Measurements from ENCODE around the gene LMX1B.
"Not testable (repeated sequence)": the region's sequence is repeated elsewhere in the genome, so short reads cannot be mapped to it uniquely, and the experiment has no call there.

The LMX1B gene

DNA sequence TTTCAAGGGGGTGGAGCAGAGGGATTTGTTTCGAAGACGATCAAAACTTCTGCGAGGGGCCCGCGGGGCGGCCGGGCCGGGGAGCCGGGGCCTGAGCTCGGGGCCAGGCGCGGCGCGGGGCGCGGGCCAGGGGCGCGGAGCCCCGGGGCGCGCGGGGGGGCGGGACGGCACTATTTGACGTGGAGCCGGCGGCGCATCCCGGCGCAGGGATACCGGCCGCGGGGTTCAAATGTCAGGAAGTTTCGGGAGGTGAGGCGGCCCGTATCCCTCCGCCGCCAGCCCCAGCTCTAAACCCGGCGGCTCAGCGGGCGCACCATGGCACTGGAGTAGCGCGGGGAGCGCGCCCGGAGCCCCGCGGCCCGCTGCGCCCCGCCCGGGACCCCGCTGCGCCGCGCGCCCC is at the start of gene LMX1B:
Gene LMX1B (plus strand): TSS at position 278 of the 400 bp plus-strand sequence. CDS start 522 bp downstream, outside the sequence.
- peak; percentile 68 for DNase-seq
- in situ Hi-C loops (cut with HindIII; ENCODE audit: low pct_ligation_motif_present, low pct_unique_long_range_greater_than_20kb, low sequenced_read_pairs) = no loop called here

DNA sequence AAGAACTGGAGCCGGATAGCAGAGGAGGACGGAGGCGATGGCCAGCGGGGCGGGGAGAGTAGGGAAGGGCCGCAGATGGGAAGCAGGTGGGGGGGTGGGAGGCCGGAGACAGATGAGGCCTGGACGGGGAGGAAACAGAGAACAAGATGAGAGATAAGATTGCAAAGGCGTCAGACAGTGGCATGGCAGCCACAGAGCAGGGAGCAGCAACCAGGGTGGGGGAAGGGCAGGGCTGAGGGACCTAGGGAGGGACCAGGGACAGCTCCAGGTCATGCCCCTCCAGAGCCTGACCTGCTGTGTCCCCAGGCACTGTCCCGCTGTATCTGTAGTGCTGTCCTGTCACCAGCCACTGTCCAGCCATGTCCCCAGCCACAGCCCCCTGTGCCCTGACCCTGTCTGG is 49.6 kb upstream of the LMX1B start:
- in situ Hi-C loops (cut with HindIII; ENCODE audit: low pct_ligation_motif_present, low pct_unique_long_range_greater_than_20kb, low sequenced_read_pairs) = no loop called here

DNA sequence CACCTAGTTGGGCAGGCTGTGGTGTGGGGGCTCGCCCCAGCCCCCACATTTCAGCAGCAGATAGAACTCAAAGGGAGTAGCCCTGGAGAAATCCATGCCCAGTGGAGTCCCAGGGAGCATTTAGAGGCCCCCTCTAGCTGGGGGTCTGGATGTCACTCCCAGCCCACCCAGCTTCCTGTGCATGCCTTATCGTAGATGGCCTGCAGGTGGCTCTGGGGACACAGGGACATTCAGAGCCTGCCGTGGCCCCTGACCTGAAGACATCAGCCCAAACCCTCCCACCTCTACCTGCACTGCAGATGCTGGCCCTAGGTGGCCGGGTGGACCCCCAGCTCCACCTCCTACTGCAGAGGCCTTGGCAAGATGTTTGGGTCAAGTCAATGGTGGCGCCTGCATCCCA is 49.0 kb upstream of the LMX1B start:
- no peak for DNase-seq
- in situ Hi-C loops (cut with HindIII; ENCODE audit: low pct_ligation_motif_present, low pct_unique_long_range_greater_than_20kb, low sequenced_read_pairs) = no loop called here

More for the DNA sequence above, 49.6 kb upstream of the LMX1B start:
- DNase-seq = no peak

DNA sequence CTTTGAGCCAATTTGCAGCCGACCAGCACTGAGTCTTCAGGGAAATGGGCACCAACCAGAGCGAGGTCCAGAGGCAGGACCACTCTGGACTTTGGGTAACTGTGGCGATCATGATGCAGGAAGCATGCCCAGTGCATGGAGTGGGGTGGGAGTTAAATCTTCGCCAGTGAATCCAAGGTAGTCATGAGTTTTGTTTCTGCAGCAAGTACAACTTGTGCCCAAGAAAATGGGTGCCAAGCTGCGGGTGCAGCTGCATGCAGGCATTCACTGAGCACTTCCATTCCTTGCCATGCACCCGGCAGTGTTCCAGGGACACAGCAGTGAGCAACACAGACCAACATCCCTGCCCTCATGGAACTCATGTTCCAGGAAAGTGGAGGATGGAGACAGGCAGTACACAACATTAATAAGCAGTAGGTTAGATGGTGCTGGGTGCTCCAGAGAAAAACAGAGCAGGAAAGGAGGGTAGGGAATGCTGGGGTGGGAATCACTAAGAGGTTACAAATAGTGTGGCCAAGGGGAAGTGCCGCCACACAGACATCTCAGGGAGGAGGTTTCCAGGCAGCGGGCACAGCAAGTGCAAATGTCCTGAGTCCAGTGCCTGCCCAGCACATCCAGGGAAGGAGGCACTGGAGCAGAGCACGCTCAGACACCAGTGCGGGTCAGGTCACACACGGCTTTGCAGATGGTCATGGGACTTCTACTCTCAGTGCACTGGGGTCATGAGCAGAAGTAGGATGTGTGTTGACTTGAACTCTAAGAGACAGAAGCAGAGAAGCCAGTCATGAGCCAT is 48.2 kb upstream of the LMX1B start:
- in situ Hi-C loops (cut with HindIII; ENCODE audit: low pct_ligation_motif_present, low pct_unique_long_range_greater_than_20kb, low sequenced_read_pairs) = no loop called here
- DNase-seq = no peak

DNA sequence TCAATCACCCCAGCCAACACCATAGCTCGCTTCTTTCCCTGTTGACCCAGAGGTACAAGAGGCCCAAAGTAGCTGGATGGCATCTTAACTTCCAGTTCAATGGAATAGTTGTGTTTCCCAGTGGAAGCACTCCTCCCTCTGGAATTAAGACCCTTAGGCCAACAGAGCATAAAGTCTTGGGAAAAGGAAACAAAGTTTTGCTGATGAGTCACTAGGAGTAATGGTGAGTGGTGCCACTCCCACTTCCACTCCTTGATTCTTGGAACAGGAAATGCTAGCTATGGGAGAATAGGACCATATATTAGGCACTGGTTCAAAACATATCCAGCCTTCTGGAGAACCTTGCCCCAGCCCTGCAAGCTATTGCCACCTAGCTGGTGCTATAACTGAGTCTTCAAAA is 44.7 kb upstream of the LMX1B start:
- in situ Hi-C loops (cut with HindIII; ENCODE audit: low pct_ligation_motif_present, low pct_unique_long_range_greater_than_20kb, low sequenced_read_pairs) = no loop called here
- DNase-seq = peak; percentile 10

DNA sequence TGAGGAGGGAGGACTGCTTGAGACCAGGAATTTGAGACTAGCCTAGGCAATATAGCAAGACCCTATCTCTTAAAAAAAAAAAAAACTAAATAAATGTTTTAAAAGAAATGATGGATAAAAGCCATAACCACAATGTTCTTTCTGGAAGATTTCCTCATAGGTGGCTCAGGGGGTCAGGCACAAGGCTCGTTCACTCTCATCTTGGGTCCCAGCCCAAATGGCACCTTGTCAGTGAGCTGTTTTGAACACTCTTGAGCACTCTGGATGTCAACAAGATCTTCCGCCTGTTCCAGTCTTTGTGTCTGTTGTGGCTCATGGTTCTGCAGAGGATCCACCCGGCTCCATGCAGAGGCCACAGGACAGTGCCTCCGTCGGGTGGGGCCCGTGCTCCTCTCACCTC is 35.7 kb upstream of the LMX1B start:
- no peak for DNase-seq
- in situ Hi-C loops (cut with HindIII; ENCODE audit: low pct_ligation_motif_present, low pct_unique_long_range_greater_than_20kb, low sequenced_read_pairs) = no loop called here

DNA sequence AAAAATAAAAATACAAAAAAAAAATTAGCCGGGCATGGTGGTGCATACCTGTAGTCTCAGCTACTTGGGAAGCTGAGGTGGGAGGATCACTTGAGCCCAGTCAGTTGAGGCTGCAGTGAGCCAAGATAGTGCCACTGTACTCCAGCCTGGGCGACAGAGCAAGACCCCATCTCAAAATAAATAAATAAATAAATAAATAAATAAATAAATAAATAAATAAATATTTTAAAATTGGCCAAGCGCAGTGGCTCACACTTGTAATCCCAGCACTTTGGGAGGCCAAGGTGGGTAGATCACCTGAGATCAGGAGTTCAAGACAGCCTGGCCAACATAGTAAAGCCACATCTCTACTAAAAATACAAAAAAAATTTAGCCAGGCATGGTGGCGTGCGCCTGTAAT is 33.4 kb upstream of the LMX1B start:
- in situ Hi-C loops (cut with HindIII; ENCODE audit: low pct_ligation_motif_present, low pct_unique_long_range_greater_than_20kb, low sequenced_read_pairs); DNase-seq: not testable (repeated sequence)

DNA sequence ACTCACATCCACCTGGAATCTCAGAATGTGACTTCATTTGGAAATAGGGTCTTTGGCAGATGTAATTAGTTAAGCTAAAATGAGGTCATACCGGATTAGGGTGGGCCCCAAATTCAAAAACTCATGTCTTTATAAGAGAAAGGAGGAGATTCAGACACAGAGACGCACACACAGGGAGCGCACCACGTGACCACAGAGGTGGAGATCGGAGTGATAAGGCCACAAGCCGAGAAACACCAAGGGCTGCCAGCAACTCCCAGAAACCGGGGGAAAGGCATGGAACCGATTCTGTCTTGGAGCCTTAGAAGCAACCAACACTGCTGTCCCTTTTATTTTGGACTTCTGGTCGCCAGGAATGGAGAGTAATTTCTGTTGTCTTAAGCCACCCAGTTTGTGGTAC is 31.8 kb upstream of the LMX1B start:
- DNase-seq = no peak
- in situ Hi-C loops (cut with HindIII; ENCODE audit: low pct_ligation_motif_present, low pct_unique_long_range_greater_than_20kb, low sequenced_read_pairs) = no loop called here

DNA sequence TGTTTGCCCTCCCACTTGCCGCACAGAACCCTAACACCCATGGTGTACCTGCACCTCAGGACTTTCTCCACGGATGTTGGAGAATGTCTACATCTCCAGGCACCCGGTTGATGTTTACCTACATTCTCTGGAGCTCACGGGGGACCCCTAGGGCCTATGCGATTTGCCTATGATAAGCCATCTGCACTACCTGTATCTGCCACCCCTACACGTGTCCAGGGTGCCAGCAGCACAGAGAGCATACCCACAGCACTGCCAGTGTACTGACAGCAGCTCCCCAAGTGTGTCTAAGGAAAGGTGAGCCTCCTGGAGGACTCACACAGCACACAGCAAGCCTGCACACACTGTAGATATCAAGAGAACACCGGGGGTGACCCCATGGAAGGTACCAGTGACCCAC is 31.3 kb upstream of the LMX1B start:
- in situ Hi-C loops (cut with HindIII; ENCODE audit: low pct_ligation_motif_present, low pct_unique_long_range_greater_than_20kb, low sequenced_read_pairs) = no loop called here
- DNase-seq = no peak

DNA sequence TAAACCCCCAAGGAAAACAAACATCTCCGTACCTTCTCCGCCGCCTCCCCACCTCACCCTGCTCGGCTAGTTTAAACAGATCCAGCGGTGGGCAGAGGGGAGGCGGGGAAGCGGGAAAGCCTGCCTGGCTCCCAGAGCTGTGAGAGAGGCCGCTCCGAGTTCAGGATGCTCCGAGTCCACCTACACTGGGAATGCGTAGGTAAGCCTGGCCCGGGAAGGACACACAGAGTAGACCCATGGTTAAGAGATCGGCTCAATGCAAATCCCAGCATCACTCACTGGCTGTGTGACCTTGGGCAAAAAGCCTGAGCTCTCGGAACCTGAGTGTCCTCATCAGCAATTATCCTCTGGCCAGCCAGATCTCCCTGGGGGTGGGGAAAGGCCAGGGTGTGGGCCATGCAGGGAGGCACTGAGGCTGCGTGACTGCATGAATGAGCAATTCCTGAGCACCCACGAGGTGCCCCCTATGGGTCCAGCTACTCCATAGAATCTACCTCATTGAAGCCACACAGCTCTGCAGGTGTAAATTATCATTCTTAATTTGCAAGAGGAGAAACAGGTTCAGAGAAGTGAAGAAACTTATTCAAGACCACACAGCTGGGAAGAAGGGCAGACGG is 30.5 kb upstream of the LMX1B start:
- in situ Hi-C loops (cut with HindIII; ENCODE audit: low pct_ligation_motif_present, low pct_unique_long_range_greater_than_20kb, low sequenced_read_pairs) = no loop called here
- no peak for DNase-seq

DNA sequence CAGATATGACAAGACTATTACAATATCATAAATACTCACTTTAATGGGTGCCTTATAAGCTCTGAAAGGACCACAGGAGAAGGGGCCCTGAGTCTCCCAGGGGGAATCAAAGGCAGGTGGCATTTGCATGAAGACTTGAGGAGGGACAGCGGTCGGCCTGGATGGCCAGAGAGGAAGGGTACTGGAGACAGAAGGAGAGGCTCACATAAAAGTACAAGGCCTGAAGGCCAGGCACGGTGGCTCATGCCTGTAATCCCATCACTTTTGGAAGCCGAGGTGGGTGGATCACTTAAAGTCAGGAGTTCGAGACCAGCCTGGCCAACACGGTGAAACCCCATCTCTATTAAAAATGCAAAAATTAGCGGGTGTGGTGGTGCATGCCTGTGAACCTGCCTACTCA is 29.1 kb upstream of the LMX1B start:
- in situ Hi-C loops (cut with HindIII; ENCODE audit: low pct_ligation_motif_present, low pct_unique_long_range_greater_than_20kb, low sequenced_read_pairs) = no loop called here

DNA sequence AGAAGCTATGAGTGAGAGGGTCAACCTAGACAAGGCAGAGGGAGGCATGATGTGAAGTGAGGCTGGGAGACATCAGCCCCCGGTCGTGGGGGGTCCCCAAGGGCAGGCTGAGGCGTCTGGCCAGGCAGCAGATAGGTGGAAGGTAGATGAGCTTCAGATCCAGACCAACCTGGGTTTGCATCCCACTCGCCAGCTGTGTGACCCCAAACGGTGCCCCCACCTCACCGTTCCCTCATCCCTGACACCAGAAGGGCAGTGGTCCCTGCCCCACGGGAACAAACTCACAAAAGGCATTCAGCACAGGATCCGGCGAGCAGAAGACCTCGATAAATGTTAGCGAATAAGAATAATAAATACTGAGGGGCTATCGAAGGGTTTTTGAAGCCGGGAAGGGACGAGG is 27.5 kb upstream of the LMX1B start:
- no peak for DNase-seq
- in situ Hi-C loops (cut with HindIII; ENCODE audit: low pct_ligation_motif_present, low pct_unique_long_range_greater_than_20kb, low sequenced_read_pairs) = no loop called here

More for the DNA sequence above, 29.1 kb upstream of the LMX1B start:
- DNase-seq = no peak

DNA sequence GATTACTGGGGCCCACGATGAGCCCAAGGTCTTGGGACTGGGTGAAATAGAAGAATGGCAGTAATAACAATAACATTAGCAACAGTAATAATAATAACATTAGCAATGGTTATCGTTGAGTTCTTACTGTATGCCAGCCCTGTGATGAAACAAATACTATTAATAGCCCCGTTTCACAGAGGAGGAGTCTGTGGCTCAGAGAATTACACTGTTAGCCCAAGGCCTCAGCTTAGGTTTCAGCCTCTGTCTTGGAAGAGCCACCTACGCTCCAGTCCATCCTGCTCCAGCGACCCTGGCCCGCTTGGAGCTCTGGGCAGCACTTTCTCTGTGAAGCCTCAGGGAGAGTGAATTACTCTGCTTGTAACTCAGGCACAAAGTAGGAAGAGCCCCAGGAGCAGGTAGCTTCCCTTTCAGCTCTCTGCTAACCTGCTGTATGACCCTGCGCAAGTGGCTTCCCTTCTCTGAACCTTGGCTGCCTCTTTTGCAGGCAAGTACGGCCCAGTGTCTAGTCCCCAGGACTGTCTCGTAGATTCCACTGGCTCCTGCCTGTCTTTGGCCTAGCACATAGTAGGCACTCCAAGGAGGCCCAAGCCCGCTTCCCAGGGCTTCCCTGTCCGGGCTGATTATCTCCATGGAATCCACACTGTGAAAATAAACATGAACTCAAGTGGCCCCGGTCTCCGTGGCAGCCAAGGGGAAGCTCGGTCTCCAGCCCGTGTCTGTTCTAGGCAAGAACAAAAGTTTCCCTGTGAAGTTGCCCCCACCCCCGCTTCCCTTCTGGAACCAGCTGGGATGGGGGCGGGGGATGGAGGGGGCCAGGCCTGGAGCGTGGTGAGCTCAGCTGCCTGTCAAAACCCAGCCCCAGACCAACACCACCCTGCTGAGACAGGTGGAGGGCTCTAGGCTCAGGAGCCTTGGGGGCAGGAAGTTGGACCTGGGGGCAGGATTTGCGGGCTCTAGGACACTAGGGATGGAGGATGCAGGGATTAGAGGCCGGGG is 26.2 kb upstream of the LMX1B start:
- no peak for DNase-seq
- in situ Hi-C loops (cut with HindIII; ENCODE audit: low pct_ligation_motif_present, low pct_unique_long_range_greater_than_20kb, low sequenced_read_pairs) = no loop called here

DNA sequence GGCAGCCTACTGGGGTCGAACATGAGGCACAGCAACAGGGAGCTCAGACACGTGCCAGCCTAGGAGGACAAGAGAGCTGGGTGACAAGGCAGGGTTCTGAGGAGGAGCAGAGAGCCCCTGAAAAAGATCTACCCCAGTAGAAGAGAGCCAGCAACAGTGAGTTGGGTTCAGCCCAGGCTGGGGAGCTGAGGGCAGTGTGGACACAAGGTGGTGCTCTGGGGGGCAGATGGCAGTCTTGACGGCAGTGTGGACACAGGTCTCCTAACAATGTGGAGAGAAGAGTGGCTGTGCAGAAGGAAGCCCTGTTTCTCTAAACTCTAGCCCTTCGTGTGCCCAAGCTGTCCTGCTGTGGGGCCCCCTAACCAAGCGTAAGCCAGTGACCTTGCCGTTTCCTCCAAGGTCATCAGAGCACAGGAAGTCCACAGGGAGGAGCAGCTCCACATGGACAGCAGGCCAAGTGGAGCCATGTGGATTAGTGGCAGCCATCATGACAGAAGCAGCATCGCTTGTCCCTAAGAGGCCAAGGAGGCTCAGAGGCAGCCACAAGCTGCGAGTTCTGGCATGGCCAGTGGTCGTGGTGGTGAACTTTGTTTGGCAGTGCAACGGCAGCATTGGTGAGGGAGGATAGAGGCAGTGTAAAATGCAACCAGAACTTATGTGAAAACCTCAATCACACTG is 25.1 kb upstream of the LMX1B start:
- in situ Hi-C loops (cut with HindIII; ENCODE audit: low pct_ligation_motif_present, low pct_unique_long_range_greater_than_20kb, low sequenced_read_pairs) = no loop called here
- no peak for DNase-seq

DNA sequence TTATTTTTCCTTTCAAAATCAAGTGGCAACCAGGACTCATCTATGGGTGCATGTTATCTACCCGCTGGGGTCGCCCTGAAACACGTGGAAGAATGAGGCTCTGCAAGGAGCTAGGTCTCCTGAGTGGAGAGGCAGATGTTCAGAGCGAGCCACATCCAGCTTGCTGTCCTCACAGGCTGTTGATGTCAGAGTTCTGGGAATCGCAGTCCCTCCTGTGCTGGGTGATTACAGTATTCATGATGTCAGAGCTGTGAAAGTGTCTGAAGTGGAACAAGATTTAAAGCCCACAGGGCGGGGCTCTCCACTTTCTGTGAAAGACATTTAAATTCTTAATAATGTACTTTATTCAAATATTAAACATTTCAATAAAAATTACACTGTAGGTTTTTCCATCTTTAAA is 24.4 kb upstream of the LMX1B start:
- DNase-seq = no peak
- in situ Hi-C loops (cut with HindIII; ENCODE audit: low pct_ligation_motif_present, low pct_unique_long_range_greater_than_20kb, low sequenced_read_pairs) = no loop called here

DNA sequence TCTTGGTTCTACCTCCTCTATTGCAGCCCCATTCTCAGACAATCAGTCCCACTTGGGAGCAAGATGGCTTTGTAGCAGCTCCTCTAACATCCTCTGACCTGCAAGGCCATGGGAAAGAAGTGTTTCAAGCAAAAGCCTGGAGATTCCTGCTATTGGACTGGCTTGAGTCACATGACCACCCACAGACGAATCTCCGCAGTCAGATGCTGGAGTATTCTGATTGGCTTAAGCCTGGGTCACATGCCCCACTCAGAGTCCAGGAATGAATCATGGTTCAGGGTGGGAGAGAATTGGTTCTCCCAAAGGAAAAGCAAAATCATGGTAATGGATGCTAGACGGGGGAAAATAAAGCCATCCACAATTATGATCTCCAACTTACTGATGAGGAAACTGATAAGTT is 22.6 kb upstream of the LMX1B start:
- DNase-seq = peak; percentile 5
- in situ Hi-C loops (cut with HindIII; ENCODE audit: low pct_ligation_motif_present, low pct_unique_long_range_greater_than_20kb, low sequenced_read_pairs) = no loop called here

DNA sequence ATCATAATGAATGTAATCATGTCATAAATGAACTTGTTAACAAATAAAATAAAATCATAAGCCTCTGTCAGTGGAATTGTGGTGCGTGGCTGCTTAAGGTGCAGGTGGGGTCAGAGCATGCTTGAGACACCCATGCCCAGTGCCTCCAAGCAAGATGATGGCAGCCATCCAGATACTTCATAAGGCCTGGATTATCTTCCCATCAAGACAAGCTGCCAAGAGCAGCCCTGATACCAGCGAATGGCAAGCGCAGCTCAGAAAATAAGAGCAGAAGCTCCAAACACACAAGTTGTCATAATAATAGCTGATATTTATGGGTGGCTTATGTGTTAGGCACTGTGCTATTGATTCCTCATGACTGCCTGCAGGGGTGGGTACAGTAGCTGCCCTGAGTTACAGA is 21.8 kb upstream of the LMX1B start:
- in situ Hi-C loops (cut with HindIII; ENCODE audit: low pct_ligation_motif_present, low pct_unique_long_range_greater_than_20kb, low sequenced_read_pairs) = no loop called here
- no peak for DNase-seq

DNA sequence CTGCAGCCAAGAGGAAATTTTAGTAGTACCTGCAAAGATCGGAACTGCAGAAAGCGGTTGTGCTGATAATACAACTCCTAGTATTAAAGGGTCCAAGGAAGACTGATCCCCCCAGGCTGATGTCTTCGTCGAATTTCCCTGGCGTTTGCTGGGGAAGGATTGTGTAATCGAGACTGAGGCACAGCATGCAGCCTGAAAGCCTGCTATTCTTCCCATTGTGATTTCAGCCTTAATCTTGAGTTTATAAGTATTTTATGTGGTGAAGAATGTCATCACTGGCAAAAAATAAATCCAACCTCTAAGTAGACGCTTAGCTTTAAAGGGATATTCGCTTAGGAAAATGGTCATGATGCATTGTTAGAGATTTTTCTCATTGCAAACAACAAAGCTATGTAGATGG is 21.3 kb upstream of the LMX1B start:
- DNase-seq = no peak
- in situ Hi-C loops (cut with HindIII; ENCODE audit: low pct_ligation_motif_present, low pct_unique_long_range_greater_than_20kb, low sequenced_read_pairs) = no loop called here

DNA sequence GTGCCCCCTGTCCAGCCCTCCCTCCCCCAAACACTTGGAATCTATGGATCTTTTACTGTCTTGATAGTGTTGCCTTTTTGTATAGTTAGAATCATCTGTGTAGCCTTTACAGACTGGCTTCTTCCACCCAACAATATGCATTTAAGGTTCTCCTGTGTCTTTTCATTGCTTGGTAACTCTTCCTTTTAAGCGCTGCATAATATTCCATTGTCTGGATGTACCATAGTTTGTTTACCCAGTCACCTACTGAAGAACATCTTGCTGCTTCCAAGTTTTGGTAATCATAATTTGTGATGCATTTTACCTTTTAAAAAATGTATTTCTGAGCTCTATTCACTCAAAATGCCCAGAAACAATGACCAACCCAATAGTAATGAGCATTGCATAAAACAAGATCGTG is 17.7 kb upstream of the LMX1B start:
- in situ Hi-C loops (cut with HindIII; ENCODE audit: low pct_ligation_motif_present, low pct_unique_long_range_greater_than_20kb, low sequenced_read_pairs) = no loop called here

More for the DNA sequence above, 17.7 kb upstream of the LMX1B start:
- no peak for DNase-seq
